GM12878 (cell line): ENCODE data around the gene TMEM255B. TPM values are rescaled to one million over a fixed set of nuclear protein-coding genes. Genes with fewer than 3 reads are reported as not detected.

Source experiments
- BHLHE40 ChIP-seq, 2 experiments: fragments of 450-650 bp in 1 of 2; IDR thresholded peaks; 2 replicates each; pipeline ENCODE4 v1.6.1; 2011 to 2017; ENCODE audit warnings: low read depth in 2 of 2, borderline replicate concordance in 1 of 2, improper control_type of control experiment in 1 of 2, low read length in 1 of 2, mild to moderate bottlenecking in 1 of 2
- STAT3 ChIP-seq: IDR thresholded peaks from 2 replicates; pipeline ENCODE4 v1.6.1; 2011; ENCODE audit warnings: low read depth, low read length, improper control_type of control experiment
- ZZZ3 ChIP-seq: IDR thresholded peaks from 2 replicates; pipeline ENCODE4 v1.6.1; 2011; ENCODE audit warnings: low read depth; ENCODE audit not compliant: control insufficient read depth, insufficient read length
- polyA plus RNA-seq, 11 experiments: library from polyadenylated mRNA; depleted of rRNA in 4 of 11; unstranded in 6 of 11; stranded (reverse) in 5 of 11; fragments of >200 nt; fragmentation: Nextera tagmentation in 4 of 11; fragmentation: Illumina TruSeq in 1 of 11; extraction: Ambion mirVana in 4 of 11; extraction: Trizol in 1 of 11; gene quantifications; 1 replicate in 1 of 11; 2 replicates in 10 of 11; pipeline versions ENCODE4 v1.2.1 to v1.2.3, GENCODE V29; 2011 to 2016; ENCODE audit warnings: inconsistent platforms in 2 of 11, missing spikeins in 2 of 11, low read depth in 1 of 11
- total RNA-seq, 4 experiments: library from RNA; depleted of rRNA in 3 of 4; stranded (reverse); fragments of >200 nt in 3 of 4; fragmentation: Illumina TruSeq in 1 of 4; extraction: Trizol in 1 of 4; gene quantifications; 2 replicates each; pipeline versions ENCODE4 v1.2.1 to v1.2.3, GENCODE V29; 2013 to 2021
- TF ChIP-seq, protein P1 (sequence below): fragments of 450-650 bp; IDR thresholded peaks from 2 replicates; pipeline ENCODE4 v1.6.1; 2016; ENCODE audit warnings: mild to moderate bottlenecking, moderate library complexity, borderline replicate concordance

TMEM255B gene
- total and polyA plus RNA-seq, 10 of the 15 experiments (the other 5 are each of a cell fraction or from before 2014, with no cell fraction given), result 0.04 to 0.62 (median 0.13) TPM; not detected in 3

DNA sequence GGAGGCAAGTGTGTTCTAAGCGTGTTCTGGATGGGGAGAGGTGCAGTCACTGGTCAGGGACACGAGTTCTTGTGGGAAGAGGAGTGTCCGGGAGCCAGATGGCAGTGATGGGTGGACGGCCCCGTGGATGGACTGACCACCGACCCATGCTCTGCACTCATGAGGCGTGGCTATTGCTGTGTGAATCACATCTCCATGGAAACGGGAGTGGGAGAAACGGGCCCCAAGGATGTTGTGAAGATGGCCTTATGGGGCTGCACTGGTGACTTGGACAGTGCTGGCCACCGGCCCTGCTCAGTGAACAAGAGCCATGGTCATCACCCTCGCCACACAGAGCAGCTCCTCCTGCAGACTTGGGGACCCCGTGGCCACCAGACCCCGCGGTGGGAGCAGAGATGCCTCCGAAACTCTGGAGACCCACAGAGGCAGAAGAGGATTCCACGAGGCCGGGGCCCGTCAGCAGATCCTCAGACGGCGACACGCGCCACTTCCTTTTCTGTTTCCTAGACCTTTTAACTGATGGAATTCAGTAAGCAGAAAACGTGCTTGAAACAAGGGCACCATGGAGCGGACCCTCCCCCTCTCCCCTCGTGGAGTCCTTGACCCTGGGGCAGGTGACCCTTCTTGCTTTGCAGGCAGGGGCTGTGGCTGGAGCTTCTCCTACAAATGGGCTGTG lies 57.4 kb downstream of the TMEM255B start (continued):
- TF ChIP-seq BHLHE40 (IDR thresholded peaks at IDR 0.05; ENCODE audit: borderline replicate concordance in 1 of 2, low read depth in 2 of 2, low read length in 1 of 2), result no peak
- TF ChIP-seq, protein P1, sequence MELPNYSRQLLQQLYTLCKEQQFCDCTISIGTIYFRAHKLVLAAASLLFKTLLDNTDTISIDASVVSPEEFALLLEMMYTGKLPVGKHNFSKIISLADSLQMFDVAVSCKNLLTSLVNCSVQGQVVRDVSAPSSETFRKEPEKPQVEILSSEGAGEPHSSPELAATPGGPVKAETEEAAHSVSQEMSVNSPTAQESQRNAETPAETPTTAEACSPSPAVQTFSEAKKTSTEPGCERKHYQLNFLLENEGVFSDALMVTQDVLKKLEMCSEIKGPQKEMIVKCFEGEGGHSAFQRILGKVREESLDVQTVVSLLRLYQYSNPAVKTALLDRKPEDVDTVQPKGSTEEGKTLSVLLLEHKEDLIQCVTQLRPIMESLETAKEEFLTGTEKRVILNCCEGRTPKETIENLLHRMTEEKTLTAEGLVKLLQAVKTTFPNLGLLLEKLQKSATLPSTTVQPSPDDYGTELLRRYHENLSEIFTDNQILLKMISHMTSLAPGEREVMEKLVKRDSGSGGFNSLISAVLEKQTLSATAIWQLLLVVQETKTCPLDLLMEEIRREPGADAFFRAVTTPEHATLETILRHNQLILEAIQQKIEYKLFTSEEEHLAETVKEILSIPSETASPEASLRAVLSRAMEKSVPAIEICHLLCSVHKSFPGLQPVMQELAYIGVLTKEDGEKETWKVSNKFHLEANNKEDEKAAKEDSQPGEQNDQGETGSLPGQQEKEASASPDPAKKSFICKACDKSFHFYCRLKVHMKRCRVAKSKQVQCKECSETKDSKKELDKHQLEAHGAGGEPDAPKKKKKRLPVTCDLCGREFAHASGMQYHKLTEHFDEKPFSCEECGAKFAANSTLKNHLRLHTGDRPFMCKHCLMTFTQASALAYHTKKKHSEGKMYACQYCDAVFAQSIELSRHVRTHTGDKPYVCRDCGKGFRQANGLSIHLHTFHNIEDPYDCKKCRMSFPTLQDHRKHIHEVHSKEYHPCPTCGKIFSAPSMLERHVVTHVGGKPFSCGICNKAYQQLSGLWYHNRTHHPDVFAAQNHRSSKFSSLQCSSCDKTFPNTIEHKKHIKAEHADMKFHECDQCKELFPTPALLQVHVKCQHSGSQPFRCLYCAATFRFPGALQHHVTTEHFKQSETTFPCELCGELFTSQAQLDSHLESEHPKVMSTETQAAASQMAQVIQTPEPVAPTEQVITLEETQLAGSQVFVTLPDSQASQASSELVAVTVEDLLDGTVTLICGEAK, result no peak
- no peak for TF ChIP-seq STAT3
- no peak for TF ChIP-seq ZZZ3
